ENCODE data around the gene HBZ. TPM values are rescaled to one million over a fixed set of nuclear protein-coding genes. Genes with fewer than 3 reads are reported as not detected.

HBZ gene
- total and polyA plus RNA-seq, 8 donors: not detected

- Histone ChIP-seq H3K27ac (no peak overlapping the region), H3K27me3 (peaks cover 0 to 15% (median 0%) of the 10 kb centered on the region in 3 donors), H3K4me1 (peaks cover 9 to 33% (median 20%) of the 10 kb centered on the region in 4 donors), H3K4me3 (no peak overlapping the region), H3K36me3 (no peaks in the 10 kb centered on the region), H3K9me3 (no peaks in the 10 kb centered on the region)
- intact Hi-C loops (cut with DNase I; ENCODE audit: low total_unique reads): no loop called here
- TF ChIP-seq EP300 (IDR thresholded peaks at IDR 0.05) (no peak), CTCF (IDR thresholded peaks at IDR 0.05) (no peak), POLR2A (IDR thresholded peaks at IDR 0.05) (no peak), POLR2AphosphoS5 (IDR thresholded peaks at IDR 0.05) (no peak)
- WGBS, 5 donors: 64 to 79% (median 67%) methylated on average over 10 of the region's 10 CpGs
- DNase-seq: no peak
These were observed 12.1 kb upstream of the HBZ start for GRCh38 chr16:140175-140857.

GRCh38 chr16:142405-142967, 10.0 kb upstream of the HBZ start:
- H3K27me3 ChIP-seq: peaks cover 0 to 20% (median 0%) of the 10 kb centered on the region in 3 donors
- no peaks in the 10 kb centered on the region for H3K36me3 ChIP-seq

GRCh38 chr16:143047-143446, 9.4 kb upstream of the HBZ start:
- TF ChIP-seq EP300 (IDR thresholded peaks at IDR 0.05) (no peak), POLR2AphosphoS5 (IDR thresholded peaks at IDR 0.05) (no peak), CTCF (IDR thresholded peaks at IDR 0.05) (no peak), POLR2A (IDR thresholded peaks at IDR 0.05) (no peak)
- Histone ChIP-seq H3K36me3 (no peaks in the 10 kb centered on the region), H3K27ac (no peak overlapping the region), H3K4me3 (no peak overlapping the region), H3K4me1 (peaks cover 0 to 8% (median 4%) of the 10 kb centered on the region in 4 donors), H3K27me3 (peaks cover 0 to 20% (median 0%) of the 10 kb centered on the region in 3 donors), H3K9me3 (no peaks in the 10 kb centered on the region)
- intact Hi-C loops (cut with DNase I; ENCODE audit: low total_unique reads): no loop called here
- no peak for DNase-seq
- 56 to 79% (median 64%) methylated on average over 6 of the region's 6 CpGs for WGBS, 5 donors

More at GRCh38 chr16:142405-142967, 10.0 kb upstream of the HBZ start:
- no peak for TF ChIP-seq CTCF (IDR thresholded peaks at IDR 0.05)
- TF ChIP-seq EP300 (IDR thresholded peaks at IDR 0.05): no peak
- TF ChIP-seq POLR2A (IDR thresholded peaks at IDR 0.05): no peak
- DNase-seq: no peak
- H3K27ac ChIP-seq: no peak overlapping the region
- H3K4me3 ChIP-seq: no peak overlapping the region
- H3K4me1 ChIP-seq: peaks cover 4 to 11% (median 9%) of the 10 kb centered on the region in 4 donors
- intact Hi-C loops (cut with DNase I; ENCODE audit: low total_unique reads): no loop called here
- H3K9me3 ChIP-seq: no peaks in the 10 kb centered on the region
- 60 to 74% (median 71%) methylated on average over 12 of the region's 12 CpGs for WGBS, 5 donors

- Histone ChIP-seq H3K27me3 (peaks cover 0 to 23% (median 0%) of the 10 kb centered on the region in 3 donors), H3K4me3 (no peak overlapping the region), H3K27ac (no peak overlapping the region), H3K9me3 (no peaks in the 10 kb centered on the region), H3K4me1 (peaks cover 0 to 8% (median 3%) of the 10 kb centered on the region in 4 donors), H3K36me3 (no peaks in the 10 kb centered on the region)
- TF ChIP-seq POLR2A (IDR thresholded peaks at IDR 0.05): no peak
- TF ChIP-seq POLR2AphosphoS5 (IDR thresholded peaks at IDR 0.05): no peak
- no peak for TF ChIP-seq CTCF (IDR thresholded peaks at IDR 0.05)
- TF ChIP-seq EP300 (IDR thresholded peaks at IDR 0.05): no peak
- intact Hi-C loops (cut with DNase I; ENCODE audit: low total_unique reads): no loop called here
- DNase-seq: no peak
- WGBS, 5 donors: 57 to 75% (median 62%) methylated on average over 4 to 6 of the region's 6 CpGs
These were observed 9.0 kb upstream of the HBZ start for GRCh38 chr16:143456-143855.
